GM13976 (cell line): Measurements from ENCODE around the gene MEF2A.

Experiments
- DNase-seq: peaks from one replicate; pipeline ENCODE4 v3.0.0; 2012; ENCODE audit warnings: low spot score
- in situ Hi-C: fragments of 300-500 bp; cut with MboI; formaldehyde crosslinking; loops from one replicate; pipeline ENCODE4 v1.12.0; 2022; ENCODE audit warnings: low sequenced_read_pairs, mixed read lengths, inconsistent platforms; ENCODE audit not compliant: unreplicated experiment
- TF ChIP-seq, protein P1 (sequence below): IDR thresholded peaks from 2 replicates; pipeline ENCODE4 v1.5.1; 2012; ENCODE audit warnings: borderline replicate concordance, mild to moderate bottlenecking; ENCODE audit not compliant: insufficient read depth; ENCODE audit errors: extremely low read depth, missing control alignments, control extremely low read depth

The MEF2A gene

DNA sequence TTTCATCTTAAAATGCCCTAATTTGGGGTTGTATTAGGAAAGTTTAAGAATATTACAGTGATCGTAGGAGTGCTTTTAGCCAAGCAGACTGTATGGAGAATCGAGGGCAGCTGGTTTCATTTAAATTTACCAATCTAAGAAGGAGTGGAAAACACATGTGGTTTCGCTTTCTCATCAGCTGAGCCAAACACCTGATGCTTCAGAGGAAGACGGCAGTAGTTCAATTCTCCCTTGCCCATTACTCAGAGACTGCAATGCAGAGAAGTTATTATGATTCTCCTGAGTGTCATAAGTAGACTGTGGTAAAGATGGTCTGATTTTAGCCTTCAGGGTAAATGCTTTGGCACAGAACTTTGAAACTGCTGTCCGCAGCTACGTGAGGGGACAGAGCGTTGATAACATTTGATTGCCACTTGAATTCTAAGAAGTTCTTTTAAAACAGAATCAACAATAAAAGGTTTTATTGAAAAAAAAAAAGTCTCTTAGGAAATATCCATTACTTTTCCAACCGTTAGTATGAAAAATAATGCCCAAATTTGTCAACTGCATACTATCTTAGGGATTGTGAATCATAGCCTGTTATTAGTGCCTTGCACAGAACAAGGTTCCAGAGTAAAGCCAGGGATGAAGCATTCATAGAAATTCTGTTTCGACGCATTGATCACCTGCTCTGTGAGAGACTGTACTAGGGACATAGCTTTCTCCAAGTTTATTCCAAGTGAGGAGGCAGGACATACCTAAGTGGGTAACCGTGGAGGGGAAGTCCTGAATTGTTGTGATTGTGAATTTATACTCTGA, 141.9 kb downstream of the MEF2A start:
- in situ Hi-C loops, result loop anchor here (10.0 kb wide), 1 partner anchor 423 kb away; no protein-coding TSS in a partner anchor
- TF ChIP-seq, protein P1, sequence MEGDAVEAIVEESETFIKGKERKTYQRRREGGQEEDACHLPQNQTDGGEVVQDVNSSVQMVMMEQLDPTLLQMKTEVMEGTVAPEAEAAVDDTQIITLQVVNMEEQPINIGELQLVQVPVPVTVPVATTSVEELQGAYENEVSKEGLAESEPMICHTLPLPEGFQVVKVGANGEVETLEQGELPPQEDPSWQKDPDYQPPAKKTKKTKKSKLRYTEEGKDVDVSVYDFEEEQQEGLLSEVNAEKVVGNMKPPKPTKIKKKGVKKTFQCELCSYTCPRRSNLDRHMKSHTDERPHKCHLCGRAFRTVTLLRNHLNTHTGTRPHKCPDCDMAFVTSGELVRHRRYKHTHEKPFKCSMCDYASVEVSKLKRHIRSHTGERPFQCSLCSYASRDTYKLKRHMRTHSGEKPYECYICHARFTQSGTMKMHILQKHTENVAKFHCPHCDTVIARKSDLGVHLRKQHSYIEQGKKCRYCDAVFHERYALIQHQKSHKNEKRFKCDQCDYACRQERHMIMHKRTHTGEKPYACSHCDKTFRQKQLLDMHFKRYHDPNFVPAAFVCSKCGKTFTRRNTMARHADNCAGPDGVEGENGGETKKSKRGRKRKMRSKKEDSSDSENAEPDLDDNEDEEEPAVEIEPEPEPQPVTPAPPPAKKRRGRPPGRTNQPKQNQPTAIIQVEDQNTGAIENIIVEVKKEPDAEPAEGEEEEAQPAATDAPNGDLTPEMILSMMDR, result no peak
- DNase-seq, result no peak

DNA sequence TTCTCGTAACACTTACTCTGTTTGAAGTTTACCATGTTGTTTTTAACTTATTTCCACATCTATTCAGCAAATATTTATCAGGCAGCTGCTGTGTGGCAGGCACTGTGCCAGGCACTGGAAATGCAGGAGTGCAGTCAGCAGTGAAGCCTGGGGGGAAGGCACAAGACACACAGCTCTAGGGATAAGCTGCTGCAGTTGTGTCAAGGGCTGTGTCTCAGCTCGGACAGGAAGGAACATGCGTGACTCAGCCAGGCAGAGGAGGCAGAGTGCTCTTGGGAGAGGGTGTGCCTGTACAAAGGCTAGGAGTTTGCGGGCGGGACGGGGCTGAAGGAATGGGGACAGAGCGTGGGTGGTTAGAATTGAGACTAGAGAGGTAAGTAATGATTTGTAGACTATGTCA, 142.8 kb downstream of the MEF2A start:
- in situ Hi-C loops, result loop anchor here (10.0 kb wide), 1 partner anchor 424 kb away; no protein-coding TSS in a partner anchor
- TF ChIP-seq, protein P1, result no peak
- no peak for DNase-seq

DNA sequence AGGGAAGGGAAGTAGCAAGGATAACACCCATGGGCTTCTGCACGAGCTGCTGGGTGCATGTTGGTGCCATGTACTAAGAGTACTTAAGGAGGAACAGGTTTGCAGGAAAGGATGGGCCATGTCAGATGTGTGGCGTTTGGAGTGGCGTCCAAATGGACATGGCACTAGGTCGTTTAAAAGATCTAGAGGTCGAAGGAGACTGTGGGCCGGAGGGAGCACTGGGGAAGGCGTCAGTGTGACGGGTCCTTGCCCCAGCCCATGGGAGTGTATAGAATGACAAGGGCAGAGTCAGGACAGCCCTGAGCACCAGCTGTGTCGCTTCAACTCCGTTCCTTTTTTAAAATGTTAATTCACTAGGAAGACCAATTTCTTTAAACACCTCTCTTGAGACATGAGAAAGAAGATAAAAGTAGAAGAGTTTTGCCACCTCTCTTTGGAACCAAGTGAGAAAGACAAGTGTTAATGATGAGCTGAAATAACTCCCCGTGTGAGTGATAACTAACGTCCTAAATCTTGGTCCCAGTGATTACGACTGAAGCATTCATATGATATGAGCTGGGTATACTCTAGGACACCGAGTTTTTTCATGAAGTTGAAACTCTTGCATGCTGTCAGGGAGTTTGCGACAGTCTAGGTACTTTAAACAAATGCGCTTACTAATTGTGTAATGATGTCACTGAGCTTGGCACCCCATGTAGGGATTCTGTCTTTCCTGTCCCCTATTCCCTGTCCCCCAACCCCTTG, 143.6 kb downstream of the MEF2A start:
- DNase-seq, result no peak
- in situ Hi-C loops, result loop anchor here (10.0 kb wide), 1 partner anchor 425 kb away; no protein-coding TSS in a partner anchor

DNA sequence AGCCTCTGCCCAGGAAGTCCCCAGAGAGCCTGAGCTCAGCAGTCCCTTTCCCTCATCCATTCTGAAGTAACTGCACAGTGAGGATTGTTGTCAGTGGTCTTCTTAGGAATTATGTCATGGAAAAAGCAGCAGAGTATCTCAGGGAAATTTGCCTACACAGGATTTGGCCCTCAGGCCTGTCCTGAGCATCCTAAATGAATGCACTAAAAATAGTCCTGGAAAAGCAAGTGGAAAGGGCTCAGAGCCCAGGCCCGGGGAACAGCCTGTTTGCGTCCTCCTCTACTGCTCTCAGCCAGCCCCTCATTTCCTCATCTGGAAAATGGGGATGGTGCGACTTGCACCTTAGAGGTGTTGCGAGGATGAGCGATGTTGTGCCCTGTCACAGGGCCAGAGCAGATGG, 145.8 kb downstream of the MEF2A start:
- DNase-seq, result no peak
- in situ Hi-C loops, result no loop called here
- TF ChIP-seq, protein P1, result no peak

More for the DNA sequence above, 143.6 kb downstream of the MEF2A start:
- TF ChIP-seq, protein P1, result no peak

DNA sequence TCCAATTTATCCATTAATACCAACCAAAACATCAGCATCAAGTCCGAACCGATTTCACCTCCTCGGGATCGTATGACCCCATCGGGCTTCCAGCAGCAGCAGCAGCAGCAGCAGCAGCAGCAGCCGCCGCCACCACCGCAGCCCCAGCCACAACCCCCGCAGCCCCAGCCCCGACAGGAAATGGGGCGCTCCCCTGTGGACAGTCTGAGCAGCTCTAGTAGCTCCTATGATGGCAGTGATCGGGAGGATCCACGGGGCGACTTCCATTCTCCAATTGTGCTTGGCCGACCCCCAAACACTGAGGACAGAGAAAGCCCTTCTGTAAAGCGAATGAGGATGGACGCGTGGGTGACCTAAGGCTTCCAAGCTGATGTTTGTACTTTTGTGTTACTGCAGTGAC, 146.6 kb downstream of the MEF2A start:
- in situ Hi-C loops, result no loop called here
- TF ChIP-seq, protein P1, result no peak
- no peak for DNase-seq

DNA sequence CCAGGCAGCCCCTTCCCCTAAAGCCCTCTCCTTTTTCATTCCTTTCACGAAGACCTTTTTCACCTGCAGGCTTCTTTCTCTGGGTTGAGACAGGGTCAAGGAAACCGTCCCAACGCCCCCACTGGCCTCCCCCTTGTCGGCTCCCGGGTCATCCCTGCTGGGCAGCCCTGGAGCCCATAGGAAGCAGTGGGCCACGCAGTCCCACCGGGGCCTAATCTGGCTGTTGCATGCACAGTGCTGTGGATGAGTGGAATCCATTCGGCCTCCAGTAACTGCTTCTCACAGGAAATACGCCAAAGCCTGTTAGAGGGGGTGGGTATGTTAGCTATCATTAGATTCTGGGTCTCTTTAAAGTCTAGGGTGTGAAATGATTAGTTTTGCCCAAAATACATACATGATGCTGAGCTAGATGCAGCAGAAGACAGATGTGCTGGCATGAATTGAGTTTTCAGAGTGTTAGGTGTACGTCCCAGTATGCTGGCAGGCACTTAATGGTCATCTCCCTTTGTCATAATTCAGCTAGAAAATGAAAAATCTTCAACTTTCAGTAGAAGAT, 150.8 kb downstream of the MEF2A start:
- in situ Hi-C loops, result no loop called here
- TF ChIP-seq, protein P1, result no peak
- DNase-seq, result no peak
